WTC11 (cell line): ENCODE measurements around the gene MICAL2.

Experiments
- CREB1 ChIP-seq: sonication (generic); formaldehyde crosslinking; IDR thresholded peaks from 2 replicates; pipeline ENCODE4 v1.8.0; 2023; ENCODE audit warnings: mild to moderate bottlenecking, missing genetic modification reagents
- CREM ChIP-seq: sonication (generic); formaldehyde crosslinking; IDR thresholded peaks from 2 replicates; pipeline ENCODE4 v1.8.1; 2022; ENCODE audit warnings: mild to moderate bottlenecking, missing genetic modification reagents, moderate library complexity
- FOXP1 ChIP-seq: sonication (generic); formaldehyde crosslinking; IDR thresholded peaks from 2 replicates; pipeline ENCODE4 v1.8.0; 2022; ENCODE audit warnings: missing genetic modification reagents, mild to moderate bottlenecking, moderate library complexity, borderline replicate concordance
- HMGA2 ChIP-seq: fragments of 250-450 bp; sonication (Bioruptor Pico); IDR thresholded peaks from 2 replicates; pipeline ENCODE4 v1.4.0; 2021; ENCODE audit warnings: mild to moderate bottlenecking, moderate library complexity
- NR3C1 ChIP-seq: sonication (generic); formaldehyde crosslinking; conservative IDR thresholded peaks from 2 replicates; pipeline ENCODE4 v1.8.1; 2023; ENCODE audit warnings: low read depth, mild to moderate bottlenecking, missing genetic modification reagents
- SP1 ChIP-seq: sonication (generic); formaldehyde crosslinking; conservative IDR thresholded peaks from 2 replicates; pipeline ENCODE4 v1.8.1; 2022; ENCODE audit warnings: missing genetic modification reagents
- ZNF416 ChIP-seq: fragments of 250-450 bp; sonication (Bioruptor Pico); IDR thresholded peaks from 2 replicates; pipeline ENCODE4 v1.9.0; 2021; ENCODE audit warnings: mild to moderate bottlenecking, inconsistent platforms
- TF ChIP-seq, protein P1 (sequence below): fragments of 200-600 bp; IDR thresholded peaks from 2 replicates; pipeline ENCODE4 v1.8.0; 2022; ENCODE audit warnings: antibody characterized with exemption
- TF ChIP-seq, protein P2 (sequence below): fragments of 250-450 bp; sonication (Bioruptor Pico); IDR thresholded peaks from 2 replicates; pipeline ENCODE4 v1.9.0; 2021; ENCODE audit warnings: mild to moderate bottlenecking

DNA sequence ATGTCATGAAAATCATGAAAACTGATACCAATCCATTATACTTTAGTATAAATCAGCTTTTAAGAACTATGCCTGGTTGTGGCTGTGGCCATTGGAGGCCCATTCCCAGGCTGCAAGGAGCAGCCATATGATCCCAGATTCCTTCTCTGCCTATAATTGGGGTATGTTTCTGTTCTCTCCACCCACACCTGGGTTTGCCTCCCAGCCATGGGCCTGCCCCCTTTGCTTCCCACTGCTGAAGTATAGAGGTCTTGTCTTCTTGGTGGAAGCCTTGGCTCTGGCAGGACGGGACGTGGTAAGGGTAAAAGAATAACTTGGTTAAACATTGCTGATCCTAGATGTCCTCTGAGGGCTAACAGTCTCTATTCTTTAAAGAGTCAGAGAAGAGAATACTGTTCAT lies 2.4 kb downstream of the MICAL2 start:
- TF ChIP-seq, protein P1, sequence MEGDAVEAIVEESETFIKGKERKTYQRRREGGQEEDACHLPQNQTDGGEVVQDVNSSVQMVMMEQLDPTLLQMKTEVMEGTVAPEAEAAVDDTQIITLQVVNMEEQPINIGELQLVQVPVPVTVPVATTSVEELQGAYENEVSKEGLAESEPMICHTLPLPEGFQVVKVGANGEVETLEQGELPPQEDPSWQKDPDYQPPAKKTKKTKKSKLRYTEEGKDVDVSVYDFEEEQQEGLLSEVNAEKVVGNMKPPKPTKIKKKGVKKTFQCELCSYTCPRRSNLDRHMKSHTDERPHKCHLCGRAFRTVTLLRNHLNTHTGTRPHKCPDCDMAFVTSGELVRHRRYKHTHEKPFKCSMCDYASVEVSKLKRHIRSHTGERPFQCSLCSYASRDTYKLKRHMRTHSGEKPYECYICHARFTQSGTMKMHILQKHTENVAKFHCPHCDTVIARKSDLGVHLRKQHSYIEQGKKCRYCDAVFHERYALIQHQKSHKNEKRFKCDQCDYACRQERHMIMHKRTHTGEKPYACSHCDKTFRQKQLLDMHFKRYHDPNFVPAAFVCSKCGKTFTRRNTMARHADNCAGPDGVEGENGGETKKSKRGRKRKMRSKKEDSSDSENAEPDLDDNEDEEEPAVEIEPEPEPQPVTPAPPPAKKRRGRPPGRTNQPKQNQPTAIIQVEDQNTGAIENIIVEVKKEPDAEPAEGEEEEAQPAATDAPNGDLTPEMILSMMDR = no peak
- TF ChIP-seq, protein P2, sequence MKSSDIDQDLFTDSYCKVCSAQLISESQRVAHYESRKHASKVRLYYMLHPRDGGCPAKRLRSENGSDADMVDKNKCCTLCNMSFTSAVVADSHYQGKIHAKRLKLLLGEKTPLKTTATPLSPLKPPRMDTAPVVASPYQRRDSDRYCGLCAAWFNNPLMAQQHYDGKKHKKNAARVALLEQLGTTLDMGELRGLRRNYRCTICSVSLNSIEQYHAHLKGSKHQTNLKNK (CRISPR knock-in tag) = no peak
- no peak for TF ChIP-seq SP1
- TF ChIP-seq HMGA2 = no peak
- no peak for TF ChIP-seq NR3C1 (CRISPR knock-in tag)
- TF ChIP-seq CREM (CRISPR knock-in tag) = no peak
- no peak for TF ChIP-seq FOXP1 (CRISPR knock-in tag)
- TF ChIP-seq CREB1 (CRISPR knock-in tag) = no peak
- no peak for TF ChIP-seq ZNF416
